IgD-negative memory B cell (primary cell): ENCODE measurements around the gene SLC37A4. TPM values are rescaled to one million over a fixed set of nuclear protein-coding genes. Genes with fewer than 3 reads are reported as not detected.
"Not testable (repeated sequence)": the region's sequence is repeated elsewhere in the genome, so short reads cannot be mapped to it uniquely, and the experiment has no call there.

ENCODE experiments used
- H3K27ac Mint-ChIP-seq, 3 donors: one replicate each; pipeline ENCODE4 v1.8.0; 2020 to 2022; ENCODE audit warnings: mild to moderate bottlenecking in 3 of 3, mixed read lengths in 3 of 3, moderate library complexity in 1 of 3
- H3K27me3 Mint-ChIP-seq: one replicate; pipeline ENCODE4 v1.8.0; 2021; ENCODE audit warnings: mixed read lengths
- H3K36me3 Mint-ChIP-seq: one replicate; pipeline ENCODE4 v1.8.0; 2020; ENCODE audit warnings: mild to moderate bottlenecking, mixed read lengths
- H3K4me1 Mint-ChIP-seq, 3 donors: one replicate each; pipeline ENCODE4 v1.8.0; 2020 to 2022; ENCODE audit warnings: mixed read lengths in 3 of 3, mild to moderate bottlenecking in 1 of 3
- H3K4me3 Mint-ChIP-seq, 4 donors: one replicate each; pipeline ENCODE4 v1.8.0; 2020 to 2022; ENCODE audit warnings: mild to moderate bottlenecking in 4 of 4, mixed read lengths in 4 of 4, moderate library complexity in 3 of 4
- H3K9me3 Mint-ChIP-seq, 3 donors: one replicate each; pipeline ENCODE4 v1.8.0; 2020 to 2021; ENCODE audit warnings: mixed read lengths in 3 of 3, mild to moderate bottlenecking in 1 of 3
- polyA plus RNA-seq: library from polyadenylated mRNA; unstranded; fragments of 300-500 nt; fragmentation: Illumina TruSeq; gene quantifications from one replicate; pipeline ENCODE4 v1.2.3, GENCODE V29; 2021

SLC37A4 gene
- polyA plus RNA-seq, 1 donor from 2014 or later = 10.9 TPM

DNA sequence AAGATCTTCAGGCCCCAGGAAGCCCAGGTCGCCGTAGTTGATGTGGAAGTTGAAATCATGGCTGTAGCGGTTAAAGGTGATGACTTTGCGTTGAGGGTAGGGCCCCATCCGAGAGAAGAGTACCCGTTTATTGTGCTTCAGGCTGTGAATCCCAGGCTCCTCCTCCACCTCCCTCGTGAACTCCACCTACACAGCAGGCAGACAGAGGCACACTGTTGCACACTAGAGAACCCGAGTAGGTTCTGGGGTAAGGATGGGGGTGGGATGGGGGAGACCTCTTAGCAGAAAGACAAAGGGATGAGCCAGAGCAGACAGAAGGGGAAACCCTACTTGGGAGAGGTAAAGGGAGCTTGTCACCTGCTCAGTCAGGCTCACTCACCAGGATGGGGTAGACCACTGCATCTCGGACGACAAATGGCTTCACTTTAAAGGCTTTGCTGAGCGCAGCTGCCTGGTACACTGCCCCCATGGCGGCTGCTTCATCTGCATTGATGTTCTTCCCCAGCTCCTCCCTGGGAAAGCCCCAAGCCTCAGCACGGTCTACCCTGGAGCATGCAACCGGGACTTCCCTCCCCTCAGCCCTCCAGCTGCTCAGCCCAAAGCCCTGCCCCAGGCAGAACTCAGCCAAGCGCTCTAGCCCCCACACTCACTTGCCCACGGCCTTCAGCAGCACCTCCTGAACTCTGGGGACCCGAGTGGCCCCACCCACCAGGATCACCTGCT is 20.9 kb upstream of the SLC37A4 start:
- H3K27ac Mint-ChIP-seq = peak overlapping the region in 2 of 3 donors; percentile 67 to 85

DNA sequence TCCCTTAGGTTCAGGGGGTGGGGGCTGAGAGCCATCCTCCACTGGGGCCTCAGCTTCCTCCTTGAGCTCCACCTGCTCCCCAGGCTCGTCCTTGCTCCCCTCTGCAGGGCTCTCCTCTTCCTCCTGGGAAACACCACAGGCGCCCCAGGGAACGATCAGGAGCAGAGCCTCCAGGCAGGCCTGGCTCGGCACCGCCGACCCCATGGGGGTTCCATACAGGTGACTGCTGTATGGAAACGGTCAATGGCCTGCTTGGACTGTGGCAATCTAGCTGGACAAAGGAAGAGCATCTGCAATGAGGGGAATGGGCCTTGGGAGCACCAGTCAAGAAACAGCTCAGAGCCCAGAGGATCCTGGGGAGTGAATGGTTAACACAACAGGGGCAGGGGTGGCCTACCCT is 18.4 kb upstream of the SLC37A4 start:
- H3K4me1 Mint-ChIP-seq = peaks cover 11 to 18% (median 17%) of the 10 kb centered on the region in 3 donors
- H3K36me3 Mint-ChIP-seq = peaks cover 13% of the 10 kb centered on the region
- no peak overlapping the region for H3K4me3 Mint-ChIP-seq
- H3K27me3 Mint-ChIP-seq = no peaks in the 10 kb centered on the region
- H3K9me3 Mint-ChIP-seq = no peaks in the 10 kb centered on the region
- no peak overlapping the region for H3K27ac Mint-ChIP-seq

More for the DNA sequence above, 20.9 kb upstream of the SLC37A4 start:
- H3K27me3 Mint-ChIP-seq = no peaks in the 10 kb centered on the region
- H3K4me1 Mint-ChIP-seq = peaks cover 22 to 26% (median 24%) of the 10 kb centered on the region in 3 donors
- H3K36me3 Mint-ChIP-seq = peaks cover 12% of the 10 kb centered on the region
- H3K9me3 Mint-ChIP-seq = no peaks in the 10 kb centered on the region
- peak overlapping the region in 2 of 4 donors; percentile 52 to 65 for H3K4me3 Mint-ChIP-seq

DNA sequence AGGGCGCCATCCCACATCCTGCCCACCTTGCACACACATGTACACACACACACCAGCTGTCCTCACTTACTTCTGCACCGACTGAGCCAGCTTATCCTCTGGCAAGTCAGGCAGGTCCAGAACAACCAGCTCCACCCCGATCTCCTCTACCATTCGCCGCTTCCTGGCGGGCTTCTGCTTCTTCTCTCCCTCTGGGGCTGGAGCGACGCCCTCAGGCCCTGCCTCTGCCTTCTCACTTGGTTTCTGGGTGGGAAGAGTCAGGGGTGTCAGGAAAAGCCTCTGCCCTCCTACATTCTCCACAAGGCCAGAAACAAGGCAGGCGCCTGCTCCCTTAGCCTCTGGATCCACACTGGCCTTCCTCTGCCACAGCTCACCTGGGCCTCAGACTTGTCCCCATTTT is 18.0 kb upstream of the SLC37A4 start:
- H3K4me1 Mint-ChIP-seq = peaks cover 7 to 18% (median 15%) of the 10 kb centered on the region in 3 donors
- no peaks in the 10 kb centered on the region for H3K9me3 Mint-ChIP-seq
- H3K4me3 Mint-ChIP-seq = no peak overlapping the region
- peaks cover 13% of the 10 kb centered on the region for H3K36me3 Mint-ChIP-seq
- H3K27me3 Mint-ChIP-seq = no peaks in the 10 kb centered on the region
- H3K27ac Mint-ChIP-seq = no peak overlapping the region

DNA sequence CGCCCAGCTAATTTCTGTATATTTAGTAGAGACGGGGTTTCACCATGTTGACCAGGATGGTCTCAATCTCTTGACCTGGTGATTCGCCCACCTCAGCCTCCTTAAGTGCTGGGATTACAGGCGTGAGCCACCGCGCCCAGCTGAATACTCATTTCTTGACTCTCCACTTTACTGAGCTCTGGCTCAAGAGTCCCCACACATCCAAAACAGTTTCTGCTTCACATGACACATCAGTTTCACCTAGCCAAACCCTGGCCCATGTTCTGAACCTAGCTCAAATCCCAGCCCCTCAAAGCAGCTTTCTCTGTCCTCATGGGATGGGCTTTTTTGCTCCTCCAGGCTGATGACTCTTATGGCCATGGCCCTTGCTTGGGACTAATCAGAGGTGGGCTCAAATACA is 16.5 kb upstream of the SLC37A4 start:
- Mint-ChIP-seq H3K4me3 (no peak overlapping the region), H3K27ac (no peak overlapping the region), H3K27me3 (no peaks in the 10 kb centered on the region), H3K9me3 (no peaks in the 10 kb centered on the region), H3K4me1 (peaks cover 0 to 13% (median 9%) of the 10 kb centered on the region in 3 donors), H3K36me3 (peaks cover 11% of the 10 kb centered on the region)

DNA sequence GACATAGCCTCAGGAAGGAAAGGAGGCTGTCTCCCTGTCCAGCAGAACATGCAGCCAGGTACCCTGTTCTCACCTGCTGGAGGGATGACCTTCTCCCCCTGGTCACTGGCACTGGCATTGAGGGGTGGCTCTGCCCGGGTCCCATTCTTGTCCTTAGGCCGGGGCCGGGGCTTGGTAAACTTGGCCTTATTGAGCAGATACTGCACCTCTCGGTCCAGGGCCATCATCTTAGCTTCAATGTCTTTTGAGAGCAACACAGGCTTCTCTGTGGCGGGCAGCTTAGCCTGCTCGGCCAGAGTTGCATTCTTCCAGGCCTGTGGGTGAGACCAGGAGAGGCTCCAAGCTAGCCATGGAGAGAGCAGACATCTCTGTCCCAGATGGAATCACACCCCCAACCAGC is 15.8 kb upstream of the SLC37A4 start:
- H3K4me3 Mint-ChIP-seq = no peak overlapping the region
- H3K27me3 Mint-ChIP-seq = no peaks in the 10 kb centered on the region
- no peak overlapping the region for H3K27ac Mint-ChIP-seq
- H3K36me3 Mint-ChIP-seq = peaks cover 11% of the 10 kb centered on the region
- peaks cover 4 to 9% (median 4%) of the 10 kb centered on the region in 3 donors for H3K4me1 Mint-ChIP-seq
- no peaks in the 10 kb centered on the region for H3K9me3 Mint-ChIP-seq

DNA sequence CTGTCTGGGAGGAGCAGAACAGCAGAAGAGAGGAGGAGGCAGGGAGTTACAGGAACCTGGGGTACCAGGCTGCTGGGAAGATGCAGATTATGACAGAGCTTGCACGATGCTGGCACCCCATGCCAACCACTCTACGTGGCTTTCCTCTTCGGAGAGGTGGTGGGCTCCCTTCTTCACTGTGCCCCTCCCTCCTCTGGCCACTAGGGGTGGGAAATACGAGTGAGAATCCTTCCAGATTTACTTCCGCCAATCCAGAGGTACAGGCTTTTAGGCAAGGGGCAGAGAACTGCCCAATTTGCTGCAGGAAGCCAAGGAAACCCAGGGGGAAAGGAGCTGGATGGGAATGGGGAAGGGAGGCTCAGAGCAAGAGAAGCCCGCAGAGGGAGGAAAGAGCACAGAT is 14.0 kb upstream of the SLC37A4 start:
- Mint-ChIP-seq H3K9me3 (no peaks in the 10 kb centered on the region), H3K36me3 (peaks cover 9% of the 10 kb centered on the region), H3K27me3 (no peaks in the 10 kb centered on the region), H3K27ac (no peak overlapping the region), H3K4me1 (peaks cover 0 to 5% (median 4%) of the 10 kb centered on the region in 3 donors), H3K4me3 (peak overlapping the region in 1 of 4 donors; percentile 39)

DNA sequence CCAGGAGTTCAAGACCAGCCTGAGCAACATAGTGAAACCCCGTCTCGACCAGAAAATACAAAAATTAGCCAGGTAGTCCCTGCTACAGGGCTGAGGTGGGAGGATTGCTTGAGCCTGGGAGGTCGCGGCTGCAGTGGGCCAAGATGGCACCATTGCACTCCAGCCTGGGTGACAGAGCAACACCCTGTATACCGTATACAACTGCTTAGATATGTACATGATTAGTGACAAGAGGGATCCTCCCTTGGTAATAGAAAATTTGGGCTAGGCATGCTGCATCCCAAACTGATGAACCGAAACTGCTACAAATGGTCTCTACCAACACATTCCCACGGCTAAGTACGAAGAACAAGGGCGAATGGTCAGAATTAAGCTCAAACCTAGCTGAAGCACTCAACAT is 12.2 kb upstream of the SLC37A4 start:
- Mint-ChIP-seq H3K27ac (no peak overlapping the region), H3K36me3 (peaks cover 6% of the 10 kb centered on the region)

DNA sequence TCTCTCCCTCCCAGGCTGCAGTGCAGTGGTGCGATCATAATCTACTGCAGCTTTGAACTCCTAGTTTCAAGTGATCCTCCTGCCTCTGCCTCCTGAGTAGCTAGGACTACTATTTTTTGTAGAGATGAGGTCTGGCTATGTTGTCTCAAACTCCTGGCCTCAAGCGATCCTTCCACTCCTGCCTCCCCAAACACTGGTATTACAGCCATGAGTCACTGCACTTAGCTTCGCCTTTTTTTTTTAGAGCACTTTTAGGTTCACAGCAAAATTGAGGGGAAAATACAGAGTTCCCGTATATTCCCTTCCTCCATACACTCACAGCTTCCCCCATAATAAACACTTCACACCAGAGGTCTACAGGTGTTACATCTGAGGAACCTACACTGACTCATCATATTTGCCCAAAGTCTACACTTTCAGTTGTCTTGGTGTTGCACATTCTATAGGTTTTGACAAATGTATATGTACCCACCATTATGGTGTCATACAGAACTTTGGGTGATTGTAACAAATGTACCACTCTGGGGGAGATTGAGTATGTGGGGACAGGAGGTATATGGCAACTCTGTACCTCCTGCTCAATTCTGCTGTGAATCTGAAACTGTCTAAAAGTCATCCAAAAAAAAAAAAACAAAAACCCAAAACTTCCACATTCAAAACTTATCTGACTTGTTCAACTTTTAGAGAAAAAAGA is 11.3 kb upstream of the SLC37A4 start:
- Mint-ChIP-seq H3K4me1 (peaks cover 6 to 14% (median 9%) of the 10 kb centered on the region in 3 donors), H3K27ac (no peak overlapping the region), H3K36me3 (peaks cover 3% of the 10 kb centered on the region), H3K9me3 (no peaks in the 10 kb centered on the region), H3K4me3 (no peak overlapping the region), H3K27me3 (no peaks in the 10 kb centered on the region)

More for the DNA sequence above, 12.2 kb upstream of the SLC37A4 start:
- Mint-ChIP-seq H3K4me1 (peaks cover 6 to 14% (median 9%) of the 10 kb centered on the region in 3 donors), H3K4me3 (no peak overlapping the region), H3K27me3 (no peaks in the 10 kb centered on the region), H3K9me3 (no peaks in the 10 kb centered on the region)

DNA sequence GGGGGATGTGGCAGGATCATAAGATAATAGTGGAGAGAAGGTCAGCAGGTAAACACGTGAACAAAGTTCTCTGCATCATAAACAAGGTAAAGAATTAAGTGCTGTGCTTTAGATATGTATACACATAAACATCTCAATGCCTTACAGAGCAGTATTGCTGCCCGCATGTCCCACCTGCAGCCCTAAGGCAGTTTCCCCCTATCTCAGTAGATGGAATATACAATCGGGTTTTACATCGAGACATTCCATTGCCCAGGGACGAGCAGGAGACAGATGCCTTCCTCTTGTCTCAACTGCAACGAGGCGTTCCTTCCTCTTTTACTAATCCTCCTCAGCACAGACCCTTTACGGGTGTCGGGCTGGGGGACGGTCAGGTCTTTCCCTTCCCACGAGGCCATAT is 8.8 kb upstream of the SLC37A4 start:
- H3K4me1 Mint-ChIP-seq = peaks cover 6 to 14% (median 9%) of the 10 kb centered on the region in 3 donors
- peak overlapping the region in 2 of 3 donors; percentile 75 to 78 for H3K27ac Mint-ChIP-seq
- H3K9me3 Mint-ChIP-seq, H3K36me3 Mint-ChIP-seq, H3K4me3 Mint-ChIP-seq, H3K27me3 Mint-ChIP-seq: not testable (repeated sequence)

DNA sequence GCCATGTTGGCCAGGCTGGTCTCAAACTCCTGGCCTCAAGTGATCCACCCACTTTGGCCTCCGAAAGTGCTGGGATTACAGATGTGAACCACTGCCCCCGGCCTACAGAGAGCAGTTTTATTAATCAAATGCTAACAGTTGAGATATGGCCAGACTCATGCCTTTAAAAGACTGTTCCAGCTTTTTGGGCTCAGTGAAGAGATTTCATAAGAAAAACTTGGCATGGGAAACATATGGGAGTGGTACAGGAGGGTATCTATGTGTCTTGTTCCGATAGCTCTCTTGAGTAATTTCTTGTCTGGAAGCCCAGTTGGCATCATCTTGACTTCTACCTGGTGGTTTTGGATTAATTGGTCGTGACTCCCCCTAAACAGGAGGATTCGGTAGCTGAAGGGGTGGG is 8.2 kb upstream of the SLC37A4 start:
- H3K27ac Mint-ChIP-seq = no peak overlapping the region
- H3K36me3 Mint-ChIP-seq = no peaks in the 10 kb centered on the region
- H3K4me1 Mint-ChIP-seq = peaks cover 6 to 14% (median 9%) of the 10 kb centered on the region in 3 donors
- no peaks in the 10 kb centered on the region for H3K27me3 Mint-ChIP-seq
- no peak overlapping the region for H3K4me3 Mint-ChIP-seq
- H3K9me3 Mint-ChIP-seq = no peaks in the 10 kb centered on the region

DNA sequence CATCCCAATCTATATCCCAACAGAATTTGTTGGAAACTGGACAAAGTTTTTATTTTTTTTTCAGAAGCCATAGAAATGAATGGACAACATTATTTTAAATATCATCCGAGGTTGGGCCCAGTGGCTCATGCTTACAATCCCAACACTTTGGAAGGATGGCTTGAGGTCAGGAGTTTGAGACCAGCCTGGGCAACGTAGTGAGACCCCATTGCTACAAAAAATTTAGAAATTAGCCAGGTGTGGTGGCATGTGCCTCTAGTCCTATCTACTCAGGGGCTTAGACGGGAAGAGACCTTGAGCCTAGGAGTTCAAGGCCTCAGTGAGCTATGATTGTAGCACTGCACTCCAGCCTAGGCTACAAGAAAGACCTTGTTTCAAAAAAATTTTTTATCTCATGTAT is 4.1 kb upstream of the SLC37A4 start:
- Mint-ChIP-seq H3K36me3 (no peaks in the 10 kb centered on the region), H3K9me3 (no peaks in the 10 kb centered on the region)

DNA sequence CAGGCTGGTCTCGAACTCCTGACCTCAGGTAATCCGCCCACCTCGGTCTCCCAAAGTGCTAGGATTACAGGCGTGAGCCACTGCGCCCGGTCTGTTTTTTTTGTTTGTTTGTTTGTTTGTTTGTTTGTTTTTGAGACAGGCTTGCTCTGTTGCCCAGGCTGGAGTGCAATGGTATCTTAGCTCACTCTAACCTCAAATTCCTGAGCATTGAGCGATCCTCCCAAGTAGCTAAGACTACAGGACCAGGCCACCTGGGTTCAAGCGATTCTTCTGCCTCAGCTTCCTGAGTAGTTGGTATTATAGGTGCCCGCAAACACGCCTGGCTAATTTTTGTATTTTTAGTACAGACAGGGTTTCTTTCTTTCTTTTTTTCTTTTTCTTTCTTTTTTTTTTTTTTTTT is 2.7 kb upstream of the SLC37A4 start:
- peaks cover 5 to 13% (median 12%) of the 10 kb centered on the region in 3 donors for H3K4me1 Mint-ChIP-seq
- H3K36me3 Mint-ChIP-seq, H3K9me3 Mint-ChIP-seq, H3K27me3 Mint-ChIP-seq, H3K4me3 Mint-ChIP-seq, H3K27ac Mint-ChIP-seq: not testable (repeated sequence)

More for the DNA sequence above, 4.1 kb upstream of the SLC37A4 start:
- Mint-ChIP-seq H3K27me3 (no peaks in the 10 kb centered on the region), H3K27ac (no peak overlapping the region), H3K4me1 (peaks cover 8 to 12% (median 11%) of the 10 kb centered on the region in 3 donors), H3K4me3 (no peak overlapping the region)

DNA sequence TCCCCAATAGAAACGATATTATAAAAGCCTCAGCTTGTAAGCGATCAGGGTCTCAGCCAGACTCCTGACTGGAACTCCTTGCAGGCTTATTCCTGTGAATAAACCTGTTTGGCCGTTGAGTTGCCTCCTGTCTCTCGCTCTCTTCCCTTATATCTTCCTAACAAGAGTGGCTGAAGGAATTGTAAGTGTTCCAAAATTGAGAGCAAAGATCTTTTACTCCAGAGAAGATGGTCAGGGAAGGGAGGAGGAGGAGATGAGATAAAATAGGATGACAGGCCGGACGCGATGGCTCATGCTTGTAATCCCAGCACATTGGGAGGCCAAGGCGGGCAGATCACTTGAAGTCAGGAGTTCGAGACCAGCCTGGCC is 1.2 kb upstream of the SLC37A4 start:
- Mint-ChIP-seq H3K4me3 (peak overlapping the region in 2 of 4 donors; percentile 8 to 28), H3K9me3 (no peaks in the 10 kb centered on the region), H3K27me3 (no peaks in the 10 kb centered on the region), H3K4me1 (peaks cover 5 to 13% (median 12%) of the 10 kb centered on the region in 3 donors), H3K27ac (peak overlapping the region in 1 of 3 donors; percentile 14), H3K36me3 (no peaks in the 10 kb centered on the region)

DNA sequence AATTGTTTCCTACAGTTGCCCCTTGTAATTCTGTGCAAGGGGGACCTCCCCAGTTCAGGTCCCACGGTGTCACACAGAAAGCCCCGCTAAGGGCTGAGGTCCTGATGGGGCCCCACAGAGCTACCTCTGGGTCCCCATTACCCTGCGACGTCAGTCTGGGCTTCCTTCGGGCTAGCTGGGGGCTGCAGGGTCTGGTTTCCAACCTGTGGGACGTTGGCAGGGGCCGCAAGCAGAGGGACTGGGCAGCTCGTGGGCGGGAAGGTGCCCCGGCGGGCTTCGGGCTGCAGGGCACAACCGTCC is 698 bp downstream of the SLC37A4 start:
- Mint-ChIP-seq H3K36me3 (no peaks in the 10 kb centered on the region), H3K4me1 (peaks cover 11 to 13% (median 12%) of the 10 kb centered on the region in 3 donors), H3K4me3 (peak overlapping the region; percentile 83 to 94 (median 87)), H3K9me3 (no peaks in the 10 kb centered on the region), H3K27ac (peak overlapping the region in 2 of 3 donors; percentile 7 to 59), H3K27me3 (no peaks in the 10 kb centered on the region)

DNA sequence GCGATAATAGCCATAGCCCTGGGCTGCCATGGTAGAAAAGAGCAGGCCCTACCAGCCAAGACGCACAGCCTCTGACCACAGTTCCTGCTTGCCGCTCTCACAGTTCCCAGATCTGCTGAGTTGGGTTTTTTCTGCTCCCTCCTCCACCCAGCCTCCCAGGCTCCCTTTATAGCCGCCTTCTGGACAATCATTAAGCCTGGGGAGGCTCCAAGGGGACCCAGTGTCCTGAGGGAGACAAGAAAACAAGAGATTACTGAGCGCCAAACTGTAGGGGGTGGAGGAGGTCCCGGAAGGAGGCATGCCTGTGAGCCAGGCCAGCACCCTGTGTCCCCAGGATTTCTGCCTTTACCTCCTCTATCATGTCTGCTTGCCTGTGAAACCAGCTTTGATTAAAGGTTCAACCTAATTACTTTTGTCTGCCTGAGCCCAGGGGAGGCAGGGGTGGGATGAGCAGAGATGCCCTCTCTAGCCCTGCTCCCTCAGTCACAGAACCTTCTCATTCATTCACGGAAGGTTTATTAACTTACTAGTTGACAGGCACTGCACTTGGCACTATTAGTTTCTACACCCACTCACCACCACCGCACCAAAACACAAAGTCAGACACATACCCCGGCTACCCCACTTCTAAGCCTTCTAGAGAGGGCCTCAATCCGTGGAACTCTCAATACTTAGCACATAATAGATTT is 1.2 kb downstream of the SLC37A4 start:
- H3K4me3 Mint-ChIP-seq = peak overlapping the region; percentile 38 to 94 (median 87)
- H3K4me1 Mint-ChIP-seq = peaks cover 11 to 13% (median 12%) of the 10 kb centered on the region in 3 donors
- H3K36me3 Mint-ChIP-seq = no peaks in the 10 kb centered on the region
- H3K9me3 Mint-ChIP-seq = no peaks in the 10 kb centered on the region
- no peaks in the 10 kb centered on the region for H3K27me3 Mint-ChIP-seq
- peak overlapping the region; percentile 7 to 59 (median 13) for H3K27ac Mint-ChIP-seq
